Measurements from ENCODE around the gene MEN1.
A peak's percentile ranks its signal among the peaks of the same experiment; 100 is the strongest.

The MEN1 gene

GRCh38 chr11:64800303-64801157 lies 9.8 kb downstream of the MEN1 start:
- no peak for DNase-seq

GRCh38 chr11:64799623-64800302 lies 10.6 kb downstream of the MEN1 start:
- no peak for DNase-seq

- DNase-seq = no peak
These were observed 11.1 kb downstream of the MEN1 start for GRCh38 chr11:64799256-64799622.

GRCh38 chr11:64796757-64797541 lies 13.4 kb downstream of the MEN1 start:
- no peak for DNase-seq

GRCh38 chr11:64796047-64796756 lies 14.1 kb downstream of the MEN1 start:
- no peak for DNase-seq

- no peak for DNase-seq
These were observed 15.8 kb downstream of the MEN1 start for GRCh38 chr11:64794526-64794925.

- no peak for DNase-seq
These were observed 16.8 kb downstream of the MEN1 start for GRCh38 chr11:64793271-64794160.

GRCh38 chr11:64792482-64792881 lies 17.9 kb downstream of the MEN1 start:
- no peak for DNase-seq

GRCh38 chr11:64791781-64792291 lies 18.5 kb downstream of the MEN1 start:
- no peak for DNase-seq

- DNase-seq = no peak
These were observed 19.9 kb downstream of the MEN1 start for GRCh38 chr11:64790205-64791095.

GRCh38 chr11:64789331-64790204 lies 20.8 kb downstream of the MEN1 start:
- no peak for DNase-seq

- DNase-seq = no peak
These were observed 21.8 kb downstream of the MEN1 start for GRCh38 chr11:64788321-64789215.

- peak; percentile 84 for DNase-seq
These were observed 22.6 kb downstream of the MEN1 start for GRCh38 chr11:64787526-64788320.

GRCh38 chr11:64786308-64786707 lies 24.0 kb downstream of the MEN1 start:
- no peak for DNase-seq

GRCh38 chr11:64784813-64785581 lies 25.4 kb downstream of the MEN1 start:
- no peak for DNase-seq

GRCh38 chr11:64778473-64779298 lies 31.7 kb downstream of the MEN1 start, which contains the start of gene SF1:
Gene SF1 (minus strand): TSS chr11:64778542. CDS start chr11:64778392, 150 bp downstream.
- DNase-seq = peak; percentile 100

All from hematopoietic multipotent progenitor cell treated with erythropoietin and hydrocortisone succinate and interleukin-3 and kit ligand, for 6 days (in vitro differentiated cells).